Ovary (tissue), 3 donors: ENCODE results near the gene AMZ2.

Experiments used
- EP300 ChIP-seq: sonication (generic); formaldehyde crosslinking; IDR thresholded peaks from one replicate; pipeline ENCODE4 v1.6.1; 2017; ENCODE audit warnings: antibody characterized with exemption
- TF ChIP-seq, protein P1 (sequence below), 3 donors: fragments of 450-650 bp in 2 of 3; fragments of 200-600 bp in 1 of 3; IDR thresholded peaks; one replicate each; pipeline versions ENCODE4 v1.5.1 to v1.8.0; 2016 to 2022; ENCODE audit warnings: antibody characterized with exemption in 3 of 3, mild to moderate bottlenecking in 1 of 3
- donor health status: DM: no; HTN: no; CAD: no.

- TF ChIP-seq, protein P1, sequence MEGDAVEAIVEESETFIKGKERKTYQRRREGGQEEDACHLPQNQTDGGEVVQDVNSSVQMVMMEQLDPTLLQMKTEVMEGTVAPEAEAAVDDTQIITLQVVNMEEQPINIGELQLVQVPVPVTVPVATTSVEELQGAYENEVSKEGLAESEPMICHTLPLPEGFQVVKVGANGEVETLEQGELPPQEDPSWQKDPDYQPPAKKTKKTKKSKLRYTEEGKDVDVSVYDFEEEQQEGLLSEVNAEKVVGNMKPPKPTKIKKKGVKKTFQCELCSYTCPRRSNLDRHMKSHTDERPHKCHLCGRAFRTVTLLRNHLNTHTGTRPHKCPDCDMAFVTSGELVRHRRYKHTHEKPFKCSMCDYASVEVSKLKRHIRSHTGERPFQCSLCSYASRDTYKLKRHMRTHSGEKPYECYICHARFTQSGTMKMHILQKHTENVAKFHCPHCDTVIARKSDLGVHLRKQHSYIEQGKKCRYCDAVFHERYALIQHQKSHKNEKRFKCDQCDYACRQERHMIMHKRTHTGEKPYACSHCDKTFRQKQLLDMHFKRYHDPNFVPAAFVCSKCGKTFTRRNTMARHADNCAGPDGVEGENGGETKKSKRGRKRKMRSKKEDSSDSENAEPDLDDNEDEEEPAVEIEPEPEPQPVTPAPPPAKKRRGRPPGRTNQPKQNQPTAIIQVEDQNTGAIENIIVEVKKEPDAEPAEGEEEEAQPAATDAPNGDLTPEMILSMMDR (IDR thresholded peaks at IDR 0.05): no peak
- no peak for TF ChIP-seq EP300
Observed at GRCh38 chr17:68289936-68290267, 42.1 kb downstream of the AMZ2 start.
